Activated naive CD8-positive, alpha-beta T cell treated with anti-CD3 and anti-CD28 coated beads, Interleukin-2, amount 50 U/mL, for 24 hours (primary cell): ENCODE measurements around the gene DNAJC5.

Experiments
- ATAC-seq: fragments of 150-1000 bp; cut with Tn5 transposase; one replicate; pipeline ENCODE4 v1.10.0; 2021
- DNase-seq: peaks from one replicate; pipeline ENCODE4 v3.0.0; 2021
- H3K27ac Mint-ChIP-seq: one replicate; pipeline ENCODE4 v1.8.0; 2021; ENCODE audit warnings: mild to moderate bottlenecking, mixed read lengths
- H3K27me3 Mint-ChIP-seq: one replicate; pipeline ENCODE4 v1.8.0; 2021; ENCODE audit warnings: mixed read lengths
- H3K36me3 Mint-ChIP-seq: one replicate; pipeline ENCODE4 v1.8.0; 2021; ENCODE audit warnings: low read depth, mixed read lengths
- H3K4me1 Mint-ChIP-seq: one replicate; pipeline ENCODE4 v1.8.0; 2021; ENCODE audit warnings: mixed read lengths
- H3K4me3 Mint-ChIP-seq: one replicate; pipeline ENCODE4 v1.8.0; 2021; ENCODE audit warnings: mild to moderate bottlenecking, moderate library complexity, mixed read lengths
- H3K9me3 Mint-ChIP-seq: one replicate; pipeline ENCODE4 v1.8.0; 2021; ENCODE audit warnings: mixed read lengths

Gene DNAJC5

DNA sequence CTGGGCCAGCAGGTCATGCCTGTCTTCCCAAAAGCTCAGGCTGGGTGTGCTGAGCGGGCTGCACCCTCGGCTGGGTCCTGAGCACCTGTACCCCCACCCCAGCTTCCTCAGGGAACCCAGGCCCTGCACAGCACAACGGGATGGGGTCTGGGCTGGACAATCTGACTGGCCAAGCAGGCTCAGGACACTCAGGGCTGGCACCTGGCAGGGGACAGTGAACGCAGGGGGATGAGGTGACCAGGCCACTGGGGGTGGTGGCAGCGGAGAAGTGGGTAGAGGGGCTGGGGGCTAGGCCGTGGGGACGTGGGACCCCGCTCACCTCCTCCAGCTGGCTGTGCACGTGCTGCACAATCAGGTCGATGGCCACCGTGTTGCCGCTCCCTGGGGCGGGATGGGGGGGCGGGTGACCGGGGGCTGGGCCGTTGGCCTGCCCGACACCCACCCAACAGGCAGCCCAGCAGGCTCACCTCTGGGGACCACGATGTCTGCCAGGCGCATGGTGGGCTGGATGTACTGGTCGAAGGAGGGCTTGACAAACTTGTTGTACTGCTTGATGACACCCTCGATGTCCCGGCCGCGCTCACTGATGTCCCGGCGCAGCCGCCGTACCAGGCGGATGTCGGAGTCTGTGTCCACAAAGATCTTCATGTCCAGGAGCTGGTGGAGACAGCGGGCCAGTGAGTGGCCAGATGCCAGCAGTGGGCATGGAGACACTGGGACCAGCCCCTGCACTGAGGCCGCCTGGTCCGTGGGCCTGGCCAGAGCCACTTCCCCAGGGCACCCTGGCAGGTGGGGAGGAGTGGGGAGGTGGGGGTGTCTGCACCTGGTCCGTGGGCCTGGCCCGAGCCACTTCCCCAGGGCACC, 49.4 kb downstream of the DNAJC5 start:
- no peak for DNase-seq
- Mint-ChIP-seq H3K27ac (no peak overlapping the region), H3K4me1 (peaks cover 34% of the 10 kb centered on the region), H3K27me3 (no peaks in the 10 kb centered on the region), H3K36me3 (peaks cover 3% of the 10 kb centered on the region), H3K4me3 (no peak overlapping the region), H3K9me3 (no peaks in the 10 kb centered on the region)
- no peak for ATAC-seq

- no peak overlapping the region for H3K4me3 Mint-ChIP-seq
- ATAC-seq (no peak), DNase-seq (no peak)
- peaks cover 3% of the 10 kb centered on the region for H3K36me3 Mint-ChIP-seq
- H3K27me3 Mint-ChIP-seq, result no peaks in the 10 kb centered on the region
- H3K4me1 Mint-ChIP-seq, result peaks cover 35% of the 10 kb centered on the region
- H3K9me3 Mint-ChIP-seq, result no peaks in the 10 kb centered on the region
- H3K27ac Mint-ChIP-seq, result no peak overlapping the region
These were observed 50.2 kb downstream of the DNAJC5 start for GRCh38 chr20:63945031-63945658.

DNA sequence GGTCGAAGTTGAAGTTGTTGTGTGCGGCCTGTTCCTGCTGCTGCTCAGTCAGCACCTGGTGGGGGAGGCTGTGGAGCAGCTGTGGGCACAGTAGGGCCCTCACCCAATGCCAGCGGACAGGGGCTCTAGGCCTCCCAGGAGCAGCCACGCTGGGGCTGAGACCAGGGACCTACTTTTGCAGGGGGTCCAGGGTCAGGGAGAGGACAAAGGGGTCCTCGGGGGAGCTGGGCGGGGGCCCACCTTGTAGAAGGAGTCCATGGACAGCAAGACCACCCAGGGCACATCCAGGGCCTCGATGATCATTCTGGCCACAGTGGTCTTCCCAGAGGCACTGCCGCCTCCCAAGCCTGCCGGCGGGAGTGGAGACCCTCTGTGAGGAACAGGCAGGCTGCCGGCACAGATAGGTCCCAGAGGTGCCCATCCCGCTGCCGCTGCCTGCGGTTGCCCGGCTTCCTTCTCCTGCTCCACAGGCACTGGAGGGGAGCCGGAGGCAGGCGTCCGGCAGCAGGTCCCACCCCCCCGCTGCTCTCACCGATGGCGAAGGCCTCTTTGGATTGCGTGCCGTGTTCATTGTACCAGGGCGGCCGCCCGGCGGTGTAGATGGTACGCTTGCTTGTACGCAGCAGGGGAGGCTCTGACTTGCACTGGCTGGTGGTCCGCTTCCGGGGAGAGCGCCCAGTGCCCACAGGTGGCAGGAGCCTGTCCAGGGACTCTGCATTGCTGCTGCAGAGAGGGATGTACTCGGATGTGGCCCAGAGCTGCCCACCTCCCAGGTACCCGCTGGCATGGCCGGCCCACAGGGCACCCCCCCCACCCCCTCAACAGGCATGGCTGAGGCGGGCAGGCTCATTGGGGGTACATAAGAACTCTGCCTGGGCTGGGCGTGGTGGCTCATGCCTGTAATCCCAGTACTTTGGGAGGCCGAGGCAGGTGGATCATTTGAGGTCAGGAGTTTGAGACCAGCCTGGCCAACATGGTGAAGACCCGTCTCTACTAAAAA, 51.3 kb downstream of the DNAJC5 start:
- Mint-ChIP-seq H3K27me3 (no peaks in the 10 kb centered on the region), H3K27ac (no peak overlapping the region), H3K36me3 (peaks cover 3% of the 10 kb centered on the region), H3K9me3 (no peaks in the 10 kb centered on the region), H3K4me3 (no peak overlapping the region), H3K4me1 (peaks cover 31% of the 10 kb centered on the region)
- DNase-seq (no peak), ATAC-seq (no peak)

DNA sequence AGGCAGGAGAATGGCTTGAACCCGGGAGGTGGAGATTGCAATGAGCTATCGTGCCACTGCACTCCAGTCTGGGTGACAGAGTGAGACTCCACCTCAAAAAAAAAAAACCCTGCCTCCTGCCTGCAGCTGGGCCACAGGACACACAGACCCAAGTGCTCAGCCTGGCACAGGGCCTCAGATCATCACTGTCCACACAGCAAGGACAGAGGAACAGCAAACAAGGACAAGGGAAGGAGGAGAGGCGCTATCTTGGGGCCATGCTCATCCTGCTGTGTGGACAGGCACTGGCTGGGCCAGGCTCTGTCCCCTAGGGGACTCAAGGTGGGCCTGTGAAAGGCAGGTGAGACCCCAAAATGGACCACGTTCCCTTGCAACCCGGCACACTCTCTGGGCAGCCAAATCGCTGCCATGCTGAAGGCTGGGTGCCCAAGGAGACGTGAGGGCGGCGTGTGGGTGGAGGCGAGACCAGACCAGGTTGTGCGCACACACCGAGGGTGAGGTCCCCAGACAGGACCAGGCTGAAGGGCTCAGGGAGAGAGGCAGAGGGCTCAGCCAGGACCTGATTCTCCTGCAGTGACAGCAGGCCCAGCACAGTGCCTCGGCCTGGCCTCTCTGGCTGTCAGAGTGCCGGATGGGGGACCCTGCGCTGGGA, 52.2 kb downstream of the DNAJC5 start:
- Mint-ChIP-seq H3K27ac (no peak overlapping the region), H3K36me3 (peaks cover 3% of the 10 kb centered on the region), H3K4me3 (peak overlapping the region; percentile 26), H3K27me3 (no peaks in the 10 kb centered on the region), H3K4me1 (peaks cover 31% of the 10 kb centered on the region), H3K9me3 (no peaks in the 10 kb centered on the region)
- DNase-seq (no peak), ATAC-seq (no peak)

DNA sequence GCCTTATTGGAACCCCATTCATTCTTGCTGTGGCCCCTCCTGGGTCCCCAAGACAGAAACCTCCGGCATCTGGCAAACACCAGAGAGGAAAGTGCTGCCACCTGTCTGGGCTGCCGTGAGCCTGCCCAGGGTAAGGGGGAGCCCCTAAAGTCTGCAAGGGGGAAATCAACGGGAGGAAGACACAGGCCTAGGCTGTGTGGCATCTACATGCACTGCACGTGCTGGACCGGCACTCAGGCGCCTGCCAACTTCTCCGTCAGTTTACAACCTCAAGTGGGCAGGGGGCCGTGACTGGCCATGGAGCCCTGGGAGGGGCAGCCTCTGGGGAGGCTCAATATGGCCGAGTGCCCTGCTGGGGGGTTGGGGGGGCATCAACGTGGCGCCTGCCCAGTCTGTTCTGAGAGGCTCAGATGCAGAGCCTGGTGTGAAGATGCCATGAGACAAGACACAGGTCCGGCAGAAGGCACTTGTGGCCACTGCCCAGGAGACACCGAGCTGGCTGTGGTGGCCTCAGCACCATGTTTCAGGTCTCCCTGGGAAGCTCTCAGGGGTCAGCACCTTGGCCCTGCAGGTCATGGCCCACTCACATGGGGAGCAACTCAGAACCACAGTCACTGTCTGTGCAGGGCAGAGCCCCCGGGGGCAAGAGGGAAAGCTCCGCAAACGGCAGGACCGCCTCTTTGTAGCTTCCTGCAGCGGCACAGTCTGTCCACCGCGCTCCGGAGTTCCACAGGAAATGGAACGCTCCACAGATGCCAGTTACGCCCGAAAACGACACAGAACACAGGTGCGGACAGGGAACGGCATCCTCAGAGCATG, 52.9 kb downstream of the DNAJC5 start:
- no peaks in the 10 kb centered on the region for H3K27me3 Mint-ChIP-seq
- no peaks in the 10 kb centered on the region for H3K9me3 Mint-ChIP-seq
- peak overlapping the region; percentile 74 for H3K4me3 Mint-ChIP-seq
- peak; percentile 51 for ATAC-seq
- peaks cover 3% of the 10 kb centered on the region for H3K36me3 Mint-ChIP-seq
- peaks cover 31% of the 10 kb centered on the region for H3K4me1 Mint-ChIP-seq
- H3K27ac Mint-ChIP-seq, result peak overlapping the region; percentile 84
- DNase-seq, result no peak

- Mint-ChIP-seq H3K36me3 (peaks cover under 1% of the 10 kb centered on the region), H3K27me3 (no peaks in the 10 kb centered on the region), H3K4me3 (no peak overlapping the region), H3K4me1 (peaks cover 55% of the 10 kb centered on the region), H3K9me3 (no peaks in the 10 kb centered on the region), H3K27ac (no peak overlapping the region)
- DNase-seq (no peak), ATAC-seq (no peak)
These were observed 55.9 kb downstream of the DNAJC5 start for GRCh38 chr20:63950701-63951397.

GRCh38 chr20:63951398-63952209, 56.7 kb downstream of the DNAJC5 start:
- Mint-ChIP-seq H3K27me3 (no peaks in the 10 kb centered on the region), H3K36me3 (no peaks in the 10 kb centered on the region), H3K4me1 (peaks cover 58% of the 10 kb centered on the region), H3K9me3 (no peaks in the 10 kb centered on the region), H3K4me3 (no peak overlapping the region), H3K27ac (no peak overlapping the region)
- ATAC-seq (no peak), DNase-seq (no peak)

DNA sequence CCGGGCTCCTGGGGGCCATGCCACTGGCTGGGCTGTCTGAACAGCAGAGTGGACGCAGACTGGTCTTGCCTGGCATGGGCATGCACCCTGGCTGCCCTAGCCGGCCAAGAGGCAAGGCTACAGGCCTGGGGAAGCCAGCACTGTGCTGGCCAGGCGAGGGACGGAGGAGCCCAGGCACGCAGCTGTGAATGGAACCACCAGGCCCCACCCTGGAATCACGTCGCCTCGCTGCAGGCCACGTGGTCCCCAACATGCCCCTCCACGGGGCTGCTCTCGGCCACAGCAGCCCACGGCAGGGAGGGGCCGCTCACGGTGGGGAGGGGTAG, 57.2 kb downstream of the DNAJC5 start:
- Mint-ChIP-seq H3K27ac (no peak overlapping the region), H3K9me3 (no peaks in the 10 kb centered on the region), H3K36me3 (no peaks in the 10 kb centered on the region), H3K4me3 (no peak overlapping the region), H3K4me1 (peaks cover 56% of the 10 kb centered on the region), H3K27me3 (no peaks in the 10 kb centered on the region)
- no peak for ATAC-seq
- no peak for DNase-seq

- no peaks in the 10 kb centered on the region for H3K36me3 Mint-ChIP-seq
- DNase-seq (no peak), ATAC-seq (no peak)
- peaks cover 56% of the 10 kb centered on the region for H3K4me1 Mint-ChIP-seq
- H3K27me3 Mint-ChIP-seq, result no peaks in the 10 kb centered on the region
- H3K4me3 Mint-ChIP-seq, result no peak overlapping the region
- H3K27ac Mint-ChIP-seq, result no peak overlapping the region
- no peaks in the 10 kb centered on the region for H3K9me3 Mint-ChIP-seq
These were observed 57.8 kb downstream of the DNAJC5 start for GRCh38 chr20:63952769-63953168.

GRCh38 chr20:63953764-63954429, 59.0 kb downstream of the DNAJC5 start:
- no peak for ATAC-seq
- H3K36me3 Mint-ChIP-seq, result no peaks in the 10 kb centered on the region
- no peak for DNase-seq

DNA sequence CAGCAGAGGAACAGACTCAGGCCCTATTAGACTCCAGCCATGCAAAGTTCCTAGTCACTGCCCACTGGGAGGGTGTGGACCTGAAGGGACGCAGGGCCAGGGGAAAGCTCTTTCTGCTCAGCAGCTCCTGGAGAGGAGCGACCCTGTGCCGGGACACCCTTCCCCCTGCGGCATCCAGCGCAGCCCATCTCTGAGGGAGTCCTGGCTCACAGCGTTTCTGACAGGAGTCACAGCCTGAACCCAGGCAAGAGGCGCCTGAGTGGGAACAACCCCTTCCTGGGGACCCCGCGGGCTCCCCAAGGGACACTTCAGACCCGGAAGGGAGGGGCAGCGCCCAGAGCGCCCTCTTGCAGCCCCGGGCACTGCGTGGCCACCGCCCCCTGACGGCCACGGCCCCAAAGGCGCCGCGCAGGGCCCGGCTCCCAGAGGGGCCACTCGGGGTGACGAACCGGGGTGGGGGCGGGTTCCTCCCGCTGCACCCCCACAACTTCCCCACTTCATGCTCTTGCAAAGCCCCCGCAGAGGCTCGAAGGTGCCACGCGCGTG, 60.4 kb downstream of the DNAJC5 start:
- Mint-ChIP-seq H3K4me3 (peak overlapping the region; percentile 82), H3K4me1 (peaks cover 49% of the 10 kb centered on the region), H3K36me3 (no peaks in the 10 kb centered on the region), H3K27me3 (no peaks in the 10 kb centered on the region), H3K9me3 (no peaks in the 10 kb centered on the region), H3K27ac (peak overlapping the region; percentile 67)
- ATAC-seq (peak; percentile 2), DNase-seq (peak; percentile 52)

More at GRCh38 chr20:63953764-63954429, 59.0 kb downstream of the DNAJC5 start:
- no peaks in the 10 kb centered on the region for H3K9me3 Mint-ChIP-seq
- peak overlapping the region; percentile 82 for H3K4me3 Mint-ChIP-seq
- peaks cover 54% of the 10 kb centered on the region for H3K4me1 Mint-ChIP-seq
- H3K27ac Mint-ChIP-seq, result no peak overlapping the region
- no peaks in the 10 kb centered on the region for H3K27me3 Mint-ChIP-seq
